OCI-LY3 (cell line): ENCODE results near the gene RBM14.

Experiments used
- EZH2phosphoT487 ChIP-seq: fragments of 200-600 bp; shearing (Covaris generic); IDR thresholded peaks from 2 replicates; pipeline ENCODE4 v1.6.1; 2018; ENCODE audit warnings: antibody characterized with exemption, mixed run types, low read depth
- TF ChIP-seq, protein P1 (sequence below): fragments of 200-600, 300-600 bp; sonication (generic); IDR thresholded peaks from 2 replicates; pipeline ENCODE4 v1.5.1; 2014; ENCODE audit warnings: antibody characterized with exemption, low read length, low read depth

DNA sequence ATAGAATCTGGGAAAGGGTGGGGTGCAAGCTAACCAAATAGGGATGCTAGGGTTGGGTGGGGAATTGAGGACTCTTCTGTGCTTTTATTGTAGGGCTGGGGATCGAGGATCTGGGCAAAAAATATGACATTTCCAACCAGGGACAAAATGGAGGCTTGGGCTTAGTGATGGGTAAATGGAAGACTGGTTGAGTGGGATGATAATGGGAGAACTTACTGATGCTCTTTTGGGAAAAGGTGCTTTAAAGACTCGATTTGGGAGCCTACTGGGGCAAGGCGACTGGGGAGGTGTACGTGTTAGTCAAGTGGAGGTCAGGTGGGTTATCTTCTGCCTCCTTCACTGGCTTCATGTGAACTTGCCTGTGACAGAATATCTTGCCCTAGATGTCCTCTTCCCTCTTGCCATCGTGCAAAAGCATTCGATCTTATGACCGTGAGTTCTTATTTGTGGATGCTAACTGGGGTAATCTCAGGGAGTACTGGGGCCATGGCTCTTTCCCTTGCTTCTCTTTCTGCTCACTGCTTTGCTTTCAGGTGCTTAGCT is 11.7 kb downstream of the RBM14 start:
- TF ChIP-seq, protein P1, sequence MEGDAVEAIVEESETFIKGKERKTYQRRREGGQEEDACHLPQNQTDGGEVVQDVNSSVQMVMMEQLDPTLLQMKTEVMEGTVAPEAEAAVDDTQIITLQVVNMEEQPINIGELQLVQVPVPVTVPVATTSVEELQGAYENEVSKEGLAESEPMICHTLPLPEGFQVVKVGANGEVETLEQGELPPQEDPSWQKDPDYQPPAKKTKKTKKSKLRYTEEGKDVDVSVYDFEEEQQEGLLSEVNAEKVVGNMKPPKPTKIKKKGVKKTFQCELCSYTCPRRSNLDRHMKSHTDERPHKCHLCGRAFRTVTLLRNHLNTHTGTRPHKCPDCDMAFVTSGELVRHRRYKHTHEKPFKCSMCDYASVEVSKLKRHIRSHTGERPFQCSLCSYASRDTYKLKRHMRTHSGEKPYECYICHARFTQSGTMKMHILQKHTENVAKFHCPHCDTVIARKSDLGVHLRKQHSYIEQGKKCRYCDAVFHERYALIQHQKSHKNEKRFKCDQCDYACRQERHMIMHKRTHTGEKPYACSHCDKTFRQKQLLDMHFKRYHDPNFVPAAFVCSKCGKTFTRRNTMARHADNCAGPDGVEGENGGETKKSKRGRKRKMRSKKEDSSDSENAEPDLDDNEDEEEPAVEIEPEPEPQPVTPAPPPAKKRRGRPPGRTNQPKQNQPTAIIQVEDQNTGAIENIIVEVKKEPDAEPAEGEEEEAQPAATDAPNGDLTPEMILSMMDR: no peak
- TF ChIP-seq EZH2phosphoT487: no peak
